GM12865 (cell line): Measurements from ENCODE around the gene PLXNB1.
"Not testable (repeated sequence)": the region's sequence is repeated elsewhere in the genome, so short reads cannot be mapped to it uniquely, and the experiment has no call there.

Experiments
- DNase-seq: peaks from one replicate; pipeline ENCODE4 v3.0.0; 2010; ENCODE audit warnings: low read depth
- H3K4me3 ChIP-seq: 2 replicates; pipeline ENCODE4 v1.5.1; 2011; ENCODE audit warnings: mild to moderate bottlenecking, low read depth, low read length, control low read depth
- CTCF ChIP-seq: IDR thresholded peaks from 2 replicates; pipeline ENCODE4 v1.5.1; 2011; ENCODE audit warnings: low read length, control low read depth, low read depth, inconsistent platforms; ENCODE audit not compliant: insufficient read depth; ENCODE audit errors: missing control alignments

The PLXNB1 gene

GRCh38 chr3:48429960-48430707, at the start of gene PLXNB1:
PLXNB1 (minus strand) TSS chr3:48430086; CDS start chr3:48424611, 5,475 bp downstream.
- no peak for DNase-seq
- TF ChIP-seq CTCF = no peak
- H3K4me3 ChIP-seq = peak within 1 kb of the TSS; percentile 60

DNA sequence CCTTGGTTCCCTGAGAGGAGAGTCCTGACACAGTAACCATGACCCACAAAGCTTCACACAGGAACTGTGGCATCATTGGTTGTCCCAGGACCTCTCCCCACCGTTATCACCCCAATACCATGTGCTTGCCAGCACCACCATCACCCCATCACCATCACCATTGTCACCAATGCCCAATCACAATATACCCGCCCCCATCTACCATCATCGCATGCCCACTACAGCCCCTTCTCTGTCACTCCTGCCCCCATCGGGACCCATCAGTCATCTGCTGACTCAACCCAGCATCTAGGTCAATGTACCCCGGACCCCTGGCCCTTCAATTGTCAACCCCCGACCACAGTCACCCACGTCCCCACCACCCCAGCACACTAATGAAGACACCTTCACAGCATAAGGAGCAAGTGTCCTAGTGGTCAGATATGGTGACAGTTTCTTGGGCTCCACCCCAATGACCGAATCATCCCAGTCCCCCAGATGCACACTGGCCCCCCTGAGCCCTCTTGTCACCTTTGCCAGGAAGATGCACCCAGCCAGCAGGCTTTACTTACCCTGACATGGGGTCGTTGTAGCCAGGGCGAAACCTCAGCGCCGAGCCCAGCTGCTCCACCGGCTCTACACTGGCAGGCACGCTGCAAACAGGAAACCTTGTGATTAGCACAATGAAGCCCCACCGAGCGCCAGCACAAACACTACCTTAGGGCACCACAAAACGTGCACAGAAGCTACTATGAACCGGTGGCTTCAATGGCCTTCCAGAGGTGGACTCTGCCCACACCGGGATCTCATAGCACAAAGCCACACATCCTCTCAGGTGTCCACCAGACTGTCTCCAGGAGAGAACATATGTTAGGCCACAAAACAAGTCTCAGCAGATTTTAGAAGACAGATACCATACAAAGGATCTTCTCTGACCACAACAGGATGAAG, 49.0 kb upstream of the PLXNB1 start:
- H3K4me3 ChIP-seq = peak overlapping the region; percentile 1
- DNase-seq = peak; percentile 55
- TF ChIP-seq CTCF = no peak

DNA sequence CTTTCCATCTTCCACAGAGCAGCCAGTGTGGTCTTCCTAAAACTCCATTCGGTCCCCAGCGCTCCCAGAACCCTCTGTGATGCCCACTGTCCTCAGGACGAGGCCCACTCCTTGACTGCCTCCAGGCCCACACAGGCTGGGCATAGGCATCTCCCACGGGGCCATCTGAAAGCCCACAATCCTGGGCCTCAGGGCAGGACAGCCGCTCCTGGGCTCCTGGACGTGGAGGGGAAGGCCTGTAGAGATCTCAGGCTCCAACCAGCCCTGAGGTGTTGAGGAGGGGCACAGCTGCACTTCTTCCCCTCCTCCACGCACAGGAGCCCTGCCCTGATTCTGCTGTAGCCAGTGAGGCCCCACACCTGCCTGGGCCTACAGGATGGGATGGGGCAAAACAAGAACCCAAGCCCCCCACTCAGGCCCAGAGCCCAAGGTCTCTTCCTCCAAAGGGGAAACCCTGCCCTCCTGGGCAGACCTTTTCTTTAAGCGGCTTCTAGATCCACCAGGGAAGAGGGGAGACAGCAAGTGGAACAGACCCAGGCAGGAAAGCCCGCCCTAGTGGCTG, 48.2 kb upstream of the PLXNB1 start:
- no peak for DNase-seq
- no peak for TF ChIP-seq CTCF
- no peak overlapping the region for H3K4me3 ChIP-seq

DNA sequence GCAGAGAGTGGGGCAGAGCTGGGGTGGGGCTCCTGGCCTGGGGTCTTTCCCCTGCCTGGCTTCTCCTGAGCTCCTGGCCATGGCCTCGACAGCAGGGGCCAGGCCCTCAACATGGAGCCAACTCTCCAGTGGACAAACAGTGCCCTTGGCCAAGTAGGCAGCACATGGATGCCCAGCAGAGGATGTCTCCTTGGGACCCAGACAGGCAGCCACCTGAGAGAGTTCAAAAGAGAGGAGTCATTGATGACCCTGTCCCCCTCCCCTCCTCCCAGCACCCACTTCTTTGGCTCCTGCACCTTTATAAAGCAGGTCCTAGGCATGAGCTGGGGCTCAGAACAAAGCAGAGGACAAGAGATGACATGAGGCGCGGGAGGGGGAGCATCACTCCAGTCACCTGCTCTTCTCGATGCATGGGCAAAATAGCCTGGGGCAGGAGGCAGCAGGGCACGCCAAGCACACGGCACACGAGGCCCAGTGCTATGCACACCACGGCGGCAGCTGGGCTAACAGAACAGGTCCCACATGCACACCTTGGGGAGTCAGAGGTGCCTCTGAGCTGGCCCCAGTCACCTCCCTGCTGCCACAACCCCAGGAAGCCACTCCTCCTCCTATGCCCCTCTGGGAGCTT, 46.7 kb upstream of the PLXNB1 start:
- no peak for TF ChIP-seq CTCF
- DNase-seq = no peak

GRCh38 chr3:48475188-48475587, 45.3 kb upstream of the PLXNB1 start:
- no peak overlapping the region for H3K4me3 ChIP-seq
- TF ChIP-seq CTCF = no peak
- no peak for DNase-seq

More for the DNA sequence above, 46.7 kb upstream of the PLXNB1 start:
- no peak overlapping the region for H3K4me3 ChIP-seq

GRCh38 chr3:48474619-48475018, 44.7 kb upstream of the PLXNB1 start:
- no peak overlapping the region for H3K4me3 ChIP-seq
- no peak for DNase-seq
- TF ChIP-seq CTCF = no peak

DNA sequence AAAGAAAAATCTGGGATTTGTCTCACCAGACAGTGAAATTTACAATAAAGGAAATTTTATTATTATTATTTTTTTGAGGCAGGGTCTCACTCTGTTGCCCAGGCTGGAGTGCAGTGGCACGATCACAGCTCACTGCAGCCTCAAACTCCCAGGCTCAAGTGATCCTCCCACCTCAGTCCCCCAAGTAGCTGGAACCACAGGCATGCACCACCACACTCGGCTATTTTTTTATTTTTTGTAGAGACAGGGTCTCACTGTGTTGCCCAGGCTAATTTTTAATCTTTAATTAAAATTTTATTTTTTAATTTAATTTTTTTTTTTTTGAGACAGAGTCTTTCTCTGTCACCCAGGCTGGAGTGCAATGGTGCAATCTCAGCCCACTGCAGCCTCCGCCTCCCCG, 44.1 kb upstream of the PLXNB1 start:
- not testable (repeated sequence) for H3K4me3 ChIP-seq, DNase-seq
